Measurements from ENCODE around the gene PIGU. TPM values are rescaled to one million over a fixed set of nuclear protein-coding genes. Genes with fewer than 3 reads are reported as not detected.

Gene PIGU
- total and polyA plus RNA-seq, 2 of the 13 experiments (the other 11 are each of a cell fraction or from before 2014, with no cell fraction given) = 45.5 to 231 TPM

GRCh38 chr20:34525709-34526416 is 151.0 kb downstream of the PIGU start (continued):
- TF ChIP-seq TRAFD1 (CRISPR knock-in tag; IDR thresholded peaks at IDR 0.05; ENCODE audit: borderline replicate concordance) (no peak), MZF1 (CRISPR knock-in tag; IDR thresholded peaks at IDR 0.05; ENCODE audit: borderline replicate concordance) (peak; percentile 96; the same call in 1 of the 2 replicates), DDIT3 (CRISPR knock-in tag; IDR thresholded peaks at IDR 0.05) (no peak), JUND (CRISPR knock-in tag; IDR thresholded peaks at IDR 0.05) (peak; percentile 93), ZFP1 (CRISPR knock-in tag; IDR thresholded peaks at IDR 0.05) (peak; percentile 94), SAP130 (CRISPR knock-in tag; IDR thresholded peaks at IDR 0.05; ENCODE audit: low read depth) (peak; percentile 99), CSRNP2 (CRISPR knock-in tag; conservative IDR thresholded peaks at IDR 0.05; ENCODE audit: low read depth) (no peak), ZNF484 (CRISPR knock-in tag; IDR thresholded peaks at IDR 0.05; ENCODE audit: borderline replicate concordance, low read depth) (no peak), ZNF615 (CRISPR knock-in tag; IDR thresholded peaks at IDR 0.05; ENCODE audit: borderline replicate concordance) (0 out of 2 replicates have a peak, but pooled peaks have one; percentile 30), HMG20A (CRISPR knock-in tag; IDR thresholded peaks at IDR 0.05; ENCODE audit: borderline replicate concordance) (peak; percentile 93), SP2 (CRISPR knock-in tag; IDR thresholded peaks at IDR 0.05) (no peak), ETS1 (CRISPR knock-in tag; IDR thresholded peaks at IDR 0.05) (no peak), ZNF275 (CRISPR knock-in tag; IDR thresholded peaks at IDR 0.05; ENCODE audit: borderline replicate concordance) (peak; percentile 90; the same call in 1 of the 2 replicates), JUN (CRISPR knock-in tag; IDR thresholded peaks at IDR 0.05) (peak; percentile 98), ELF4 (CRISPR knock-in tag; IDR thresholded peaks at IDR 0.05; ENCODE audit: borderline replicate concordance) (peak; percentile 12; the same call in 1 of the 2 replicates), BHLHE40 (IDR thresholded peaks at IDR 0.05; ENCODE audit: low read length) (no peak), TFDP1 (CRISPR knock-in tag; IDR thresholded peaks at IDR 0.05; ENCODE audit: borderline replicate concordance) (no peak; the same call in 1 of the 2 replicates), TCF7 (IDR thresholded peaks at IDR 0.05; ENCODE audit: low read depth) (peak; percentile 77), MED13 (CRISPR knock-in tag; IDR thresholded peaks at IDR 0.05) (no peak), GZF1 (CRISPR knock-in tag; IDR thresholded peaks at IDR 0.05) (no peak), ZSCAN30 (CRISPR knock-in tag; IDR thresholded peaks at IDR 0.05) (no peak), ZSCAN12 (CRISPR knock-in tag; IDR thresholded peaks at IDR 0.05) (peak; percentile 38; the same call in 1 of the 2 replicates), TEAD2 (CRISPR knock-in tag; IDR thresholded peaks at IDR 0.05) (no peak), ZNF790 (CRISPR knock-in tag; IDR thresholded peaks at IDR 0.05; ENCODE audit: borderline replicate concordance) (no peak)
